Astrocyte of the cerebellum (primary cell): ENCODE measurements around the gene GNAI2.

Source experiments
- DNase-seq: peaks from one replicate; pipeline ENCODE4 v3.0.0-alpha.2; 2011; ENCODE audit warnings: low read depth
- H3K4me3 ChIP-seq: 2 replicates; pipeline ENCODE4 v1.5.1; 2011; ENCODE audit warnings: mild to moderate bottlenecking, low read depth, low read length, moderate library complexity
- CTCF ChIP-seq: IDR thresholded peaks from 2 replicates; pipeline ENCODE4 v1.5.1; 2012; ENCODE audit warnings: low read length, low read depth, moderate library complexity, mild to moderate bottlenecking; ENCODE audit errors: missing control alignments
- in situ Hi-C: cut with HindIII; loops from 2 replicates; pipeline ENCODE4 v1.10.0; 2017; ENCODE audit warnings: low sequenced_read_pairs

Gene GNAI2

DNA sequence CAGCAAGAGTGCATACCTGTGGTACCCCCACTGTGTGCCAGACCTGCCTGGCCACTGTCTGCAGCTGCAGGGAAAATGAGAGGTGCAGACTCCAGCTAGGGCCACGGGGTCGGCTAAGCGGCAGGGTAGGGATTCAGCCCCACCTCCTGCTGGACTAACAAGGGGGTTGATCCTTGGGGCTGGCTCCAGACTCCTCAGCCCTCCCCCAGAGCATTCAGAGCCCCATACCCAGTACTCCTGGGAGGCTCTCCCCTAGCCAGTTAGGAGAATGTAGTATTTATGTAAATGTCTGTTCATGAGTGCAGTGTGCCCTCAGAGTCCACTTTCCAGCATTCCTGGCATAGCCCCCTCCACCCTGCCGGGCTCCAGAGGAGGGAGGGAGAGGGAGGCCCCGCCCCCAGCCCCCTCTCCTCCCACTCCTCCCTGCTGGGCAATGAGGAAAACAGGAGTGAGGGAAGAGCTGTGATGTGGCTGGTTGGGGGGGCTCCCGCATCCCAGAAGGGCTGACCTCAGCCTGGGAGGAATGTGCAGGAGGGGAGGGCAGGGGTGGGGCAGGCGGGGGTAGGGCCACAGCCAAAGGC is 28.5 kb downstream of the GNAI2 start:
- TF ChIP-seq CTCF = no peak
- H3K4me3 ChIP-seq = no peak overlapping the region
- in situ Hi-C loops = no loop called here
- DNase-seq = peak; percentile 93

- TF ChIP-seq CTCF = no peak
- H3K4me3 ChIP-seq = no peak overlapping the region
- in situ Hi-C loops = no loop called here
- no peak for DNase-seq
Measured at GRCh38 chr3:50264964-50265485, 29.0 kb downstream of the GNAI2 start.

GRCh38 chr3:50265571-50265970 is 29.6 kb downstream of the GNAI2 start:
- TF ChIP-seq CTCF = no peak
- in situ Hi-C loops = no loop called here
- no peak overlapping the region for H3K4me3 ChIP-seq
- no peak for DNase-seq

- no peak for TF ChIP-seq CTCF
- in situ Hi-C loops = no loop called here
- DNase-seq = no peak
- H3K4me3 ChIP-seq = no peak overlapping the region
Measured at GRCh38 chr3:50266017-50266416, 30.0 kb downstream of the GNAI2 start.

DNA sequence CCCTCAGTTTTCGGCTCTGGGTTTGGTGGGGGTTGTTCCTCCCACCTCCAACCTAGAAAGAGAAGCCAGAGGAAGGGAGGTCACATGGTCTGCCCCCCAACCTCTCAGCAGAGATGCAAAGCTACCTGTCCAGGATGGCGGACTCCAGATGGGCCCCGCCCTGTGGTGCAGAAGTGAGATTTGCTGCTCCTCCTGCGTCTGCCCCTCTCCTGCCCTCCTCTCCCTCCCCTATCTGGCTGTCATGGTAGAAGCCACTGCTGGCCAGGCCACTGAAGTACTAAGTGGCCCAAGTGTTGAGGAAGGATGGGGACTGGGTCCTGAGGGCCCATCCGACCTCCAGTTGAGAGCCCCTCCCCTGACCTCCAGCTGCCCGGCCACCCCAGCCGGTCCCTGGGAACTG is 30.8 kb downstream of the GNAI2 start:
- peak overlapping the region; percentile 36 for H3K4me3 ChIP-seq
- TF ChIP-seq CTCF = no peak
- no peak for DNase-seq
- in situ Hi-C loops = no loop called here

GRCh38 chr3:50267280-50267913 is 31.4 kb downstream of the GNAI2 start:
- peak overlapping the region; percentile 36 for H3K4me3 ChIP-seq
- TF ChIP-seq CTCF = no peak
- in situ Hi-C loops = no loop called here
- no peak for DNase-seq
